Measurements from ENCODE around the gene MBNL1.

- TF ChIP-seq POLR2A (IDR thresholded peaks at IDR 0.05), result no peak
- TF ChIP-seq CTCF (IDR thresholded peaks at IDR 0.05), result no peak
Measured at GRCh38 chr3:152346740-152347139, 78.0 kb downstream of the MBNL1 start.
